Stimulated activated CD8-positive, alpha-beta memory T cell treated with anti-CD3 and anti-CD28 coated beads, Interleukin-2, amount 100 ng/mL, for 1 hour (primary cell): ENCODE results near the gene GNPDA2.
A peak's percentile ranks its signal among the peaks of the same experiment; 100 is the strongest.
"Not testable (repeated sequence)": the region's sequence is repeated elsewhere in the genome, so short reads cannot be mapped to it uniquely, and the experiment has no call there.

Experiments used
- DNase-seq, 2 donors: peaks; one replicate each; pipeline ENCODE4 v3.0.0-alpha.2; 2020; ENCODE audit warnings: low read depth in 2 of 2

The GNPDA2 gene

GRCh38 chr4:44726038-44726871 is at the start of gene GNPDA2:
TSS of gene GNPDA2 (minus strand) at chr4:44726556. CDS start at chr4:44722207, 4,349 bp downstream.
- DNase-seq = peak; percentile 61 to 62

- DNase-seq = no peak
Observed at GRCh38 chr4:44772340-44772739, 46.0 kb upstream of the GNPDA2 start.

- DNase-seq = no peak
Observed at GRCh38 chr4:44771789-44772188, 45.4 kb upstream of the GNPDA2 start.

GRCh38 chr4:44766453-44766852 is 40.1 kb upstream of the GNPDA2 start:
- no peak for DNase-seq

- DNase-seq = no peak
Observed at GRCh38 chr4:44765116-44765515, 38.8 kb upstream of the GNPDA2 start.

GRCh38 chr4:44761306-44761705 is 35.0 kb upstream of the GNPDA2 start:
- no peak for DNase-seq

- DNase-seq = no peak
Observed at GRCh38 chr4:44760142-44760898, 34.0 kb upstream of the GNPDA2 start.

GRCh38 chr4:44756559-44756958 is 30.2 kb upstream of the GNPDA2 start:
- DNase-seq = no peak

GRCh38 chr4:44740201-44740600 is 13.8 kb upstream of the GNPDA2 start:
- no peak for DNase-seq

GRCh38 chr4:44738615-44739014 is 12.3 kb upstream of the GNPDA2 start:
- DNase-seq = no peak

GRCh38 chr4:44736900-44737299 is 10.5 kb upstream of the GNPDA2 start:
- DNase-seq = no peak

GRCh38 chr4:44728694-44729093 is 2.3 kb upstream of the GNPDA2 start:
- not testable (repeated sequence) for DNase-seq

- DNase-seq = no peak
Observed at GRCh38 chr4:44727471-44727870, 1.1 kb upstream of the GNPDA2 start.

- no peak for DNase-seq
Observed at GRCh38 chr4:44725726-44726037, 674 bp downstream of the GNPDA2 start.

GRCh38 chr4:44725166-44725565 is 1.2 kb downstream of the GNPDA2 start:
- DNase-seq = no peak

- DNase-seq = no peak
Observed at GRCh38 chr4:44722001-44722400, 4.4 kb downstream of the GNPDA2 start.

- DNase-seq = no peak
Observed at GRCh38 chr4:44720371-44720770, 6.0 kb downstream of the GNPDA2 start.

- no peak for DNase-seq
Observed at GRCh38 chr4:44716597-44716996, 9.8 kb downstream of the GNPDA2 start.

- DNase-seq = no peak
Observed at GRCh38 chr4:44713125-44713524, 13.2 kb downstream of the GNPDA2 start.

GRCh38 chr4:44704673-44705072 is 21.7 kb downstream of the GNPDA2 start:
- DNase-seq = no peak

GRCh38 chr4:44701037-44701436 is 25.3 kb downstream of the GNPDA2 start:
- DNase-seq = no peak

- no peak for DNase-seq
Observed at GRCh38 chr4:44700427-44700826, 25.9 kb downstream of the GNPDA2 start.

- DNase-seq = no peak
Observed at GRCh38 chr4:44684648-44685047, 41.7 kb downstream of the GNPDA2 start.
